Lung (tissue), 12 donors: ENCODE results near the gene TWNK. TPM values are rescaled to one million over a fixed set of nuclear protein-coding genes. Genes with fewer than 3 reads are reported as not detected.

Experiments
- ATAC-seq: fragments of 200-7000 bp; cut with Tn5 transposase; one replicate; pipeline ENCODE4 v1.9.1; 2020; ENCODE audit warnings: moderate number of reproducible peaks; ENCODE audit not compliant: insufficient read depth, low FRiP score
- DNase-seq, 3 donors: peaks; one replicate each; pipeline ENCODE4 v3.0.0-alpha.2; 2013 to 2017
- H3K27ac ChIP-seq, 2 donors: one replicate each; pipeline ENCODE4 v1.5.1; 2013; ENCODE audit warnings: mild to moderate bottlenecking in 2 of 2, moderate library complexity in 2 of 2, control low read depth in 1 of 2, inconsistent platforms in 1 of 2, low read depth in 1 of 2, low read length in 1 of 2
- H3K27me3 ChIP-seq, 3 donors: one replicate each; pipeline ENCODE4 v1.5.1; 2013; ENCODE audit warnings: low read length in 2 of 3; ENCODE audit not compliant: control insufficient read depth in 3 of 3, insufficient read depth in 3 of 3
- H3K36me3 ChIP-seq, 4 donors: one replicate each; pipeline ENCODE4 v1.5.1; 2013; ENCODE audit warnings: low read length in 4 of 4, mild to moderate bottlenecking in 1 of 4, moderate library complexity in 1 of 4; ENCODE audit not compliant: control insufficient read depth in 4 of 4, insufficient read depth in 4 of 4
- H3K4me1 ChIP-seq, 5 donors: one replicate each; pipeline ENCODE4 v1.5.1; 2013; ENCODE audit warnings: low read length in 5 of 5, mild to moderate bottlenecking in 2 of 5, moderate library complexity in 1 of 5; ENCODE audit not compliant: control insufficient read depth in 5 of 5, insufficient read depth in 5 of 5
- H3K4me3 ChIP-seq: one replicate; pipeline ENCODE4 v1.5.1; 2013; ENCODE audit warnings: mild to moderate bottlenecking, control low read depth, moderate library complexity
- H3K9ac ChIP-seq, 2 donors: one replicate each; pipeline ENCODE4 v1.5.1; 2013; ENCODE audit warnings: low read length in 2 of 2, control low read depth in 1 of 2; ENCODE audit not compliant: insufficient read depth in 1 of 2
- H3K9me3 ChIP-seq, 4 donors: one replicate each; pipeline ENCODE4 v1.5.1; 2013; ENCODE audit warnings: low read length in 3 of 4, mild to moderate bottlenecking in 1 of 4, moderate library complexity in 1 of 4; ENCODE audit not compliant: control insufficient read depth in 4 of 4, insufficient read depth in 3 of 4
- CTCF ChIP-seq: IDR thresholded peaks from 2 replicates; pipeline ENCODE4 v1.5.1; 2012; ENCODE audit warnings: mild to moderate bottlenecking; ENCODE audit errors: control extremely low read depth, extremely low read depth
- WGBS, 2 donors: extraction: QIAGEN DNeasy Blood & Tissue Kit; methylation state at CpG; one replicate each; pipeline ENCODE4 v1.1.7; 2013; 5-methylcytosine and 5-hydroxymethylcytosine counted together
- polyA plus RNA-seq, 2 donors: library from polyadenylated mRNA; stranded (reverse); fragments of 200-250 nt; gene quantifications; one replicate each; pipeline ENCODE4 v1.2.1, GENCODE V29; 2013
- total RNA-seq, 2 donors: library from RNA; depleted of rRNA in 1 of 2; stranded (reverse); fragments of >200 nt in 1 of 2; gene quantifications; one replicate each; pipeline ENCODE4 v1.2.1, GENCODE V29; 2014 to 2021
- donor health status: control.
- donor health status: control.
- donor health status: Bipolar disorder and iron deficiency.
- donor health status: healthy.
- donor health status: DM: yes; HTN: yes; CAD: no.

Gene TWNK
- total and polyA plus RNA-seq, 4 donors = 3.9 to 8.3 (median 5.6) TPM

- TF ChIP-seq CTCF = no peak
- ATAC-seq (no peak), DNase-seq (no peak)
- no peak overlapping the region for H3K27ac ChIP-seq
- WGBS, 2 donors = 69 to 85% methylated on average over 5 of the region's 5 CpGs
- H3K4me1 ChIP-seq = peaks cover 7 to 21% (median 10%) of the 10 kb centered on the region in 5 donors
- H3K4me3 ChIP-seq = no peak overlapping the region
- H3K27me3 ChIP-seq = no peaks in the 10 kb centered on the region
- H3K36me3 ChIP-seq = peaks cover 3 to 33% (median 26%) of the 10 kb centered on the region in 4 donors
- H3K9me3 ChIP-seq = no peaks in the 10 kb centered on the region
- no peak overlapping the region for H3K9ac ChIP-seq
These were observed 2.0 kb upstream of the TWNK start for GRCh38 chr10:100985336-100985735.

- Histone ChIP-seq H3K27ac (no peak overlapping the region), H3K4me3 (peak overlapping the region; percentile 82), H3K4me1 (peaks cover 7 to 21% (median 10%) of the 10 kb centered on the region in 5 donors), H3K9ac (peak overlapping the region in 1 of 2 donors; percentile 7), H3K36me3 (peaks cover 6 to 32% (median 25%) of the 10 kb centered on the region in 4 donors), H3K27me3 (no peaks in the 10 kb centered on the region), H3K9me3 (no peaks in the 10 kb centered on the region)
- TF ChIP-seq CTCF = no peak
- WGBS, 2 donors = 21 to 27% methylated on average over 17 of the region's 17 CpGs
- ATAC-seq = no peak
- no peak for DNase-seq
These were observed 756 bp upstream of the TWNK start for GRCh38 chr10:100986623-100986951.

GRCh38 chr10:100987685-100988049 lies 324 bp downstream of the TWNK start:
- Histone ChIP-seq H3K27ac (peak overlapping the region; percentile 5 to 80), H3K4me1 (peaks cover 7 to 21% (median 10%) of the 10 kb centered on the region in 5 donors), H3K9me3 (no peaks in the 10 kb centered on the region), H3K27me3 (no peaks in the 10 kb centered on the region), H3K36me3 (peaks cover 6 to 32% (median 24%) of the 10 kb centered on the region in 4 donors), H3K9ac (no peak overlapping the region), H3K4me3 (peak overlapping the region; percentile 82)
- TF ChIP-seq CTCF = no peak
- 2% methylated on average over 15 of the region's 15 CpGs for WGBS, 2 donors
- ATAC-seq (no peak), DNase-seq (no peak)

GRCh38 chr10:100988166-100988565 lies 823 bp downstream of the TWNK start:
- ATAC-seq (no peak), DNase-seq (no peak)
- no peak overlapping the region for H3K9ac ChIP-seq
- peaks cover 7 to 21% (median 10%) of the 10 kb centered on the region in 5 donors for H3K4me1 ChIP-seq
- H3K36me3 ChIP-seq = peaks cover 6 to 31% (median 19%) of the 10 kb centered on the region in 4 donors
- no peaks in the 10 kb centered on the region for H3K27me3 ChIP-seq
- WGBS, 2 donors = 62 to 63% methylated on average over 10 of the region's 10 CpGs
- no peak for TF ChIP-seq CTCF
- peak overlapping the region; percentile 82 for H3K4me3 ChIP-seq
- H3K9me3 ChIP-seq = no peaks in the 10 kb centered on the region
- H3K27ac ChIP-seq = no peak overlapping the region
